OCI-LY7 (cell line): ENCODE data around the gene AOC3. TPM values are rescaled to one million over a fixed set of nuclear protein-coding genes. Genes with fewer than 3 reads are reported as not detected.
"Not testable (repeated sequence)": the region's sequence is repeated elsewhere in the genome, so short reads cannot be mapped to it uniquely, and the experiment has no call there.

Experiments
- BruUV-seq: library from RNA; stranded (reverse); fragments of 400-500 nt; replicated peaks from 2 replicates; lab custom pipeline; 2021; lab: Mats Ljungman, UMichigan
- CTCF ChIA-PET: fragments of 300-600 bp; sonication (Branson Sonifier 250); formaldehyde crosslinking; loops from one replicate; lab custom pipeline; 2022; ENCODE audit warnings: antibody characterized with exemption; ENCODE audit not compliant: unreplicated experiment; lab: Charles Lee
- POLR2A ChIA-PET: fragments of 300-600 bp; sonication (Branson Sonifier 250); formaldehyde crosslinking; loops from one replicate; lab custom pipeline; 2022; ENCODE audit warnings: antibody characterized with exemption; lab: Charles Lee
- DNase-seq: peaks from one replicate; pipeline ENCODE4 v3.0.0-alpha.2; 2015; ENCODE audit warnings: low spot score
- H2AFZ ChIP-seq: fragments of 200-600 bp; sonication (generic), shearing (Covaris generic); 2 replicates; pipeline ENCODE4 v1.6.1; 2014; ENCODE audit warnings: mild to moderate bottlenecking, antibody characterized with exemption, low read length, moderate library complexity
- H3K27ac ChIP-seq: fragments of 200-600 bp; sonication (generic); 2 replicates; pipeline ENCODE4 v1.5.1; 2014; ENCODE audit warnings: mixed run types, low read depth, mild to moderate bottlenecking, moderate library complexity, low read length, inconsistent platforms; ENCODE audit not compliant: poor library complexity, severe bottlenecking
- H3K36me3 ChIP-seq: fragments of 200-600 bp; sonication (generic); 2 replicates; pipeline ENCODE4 v1.6.1; 2014; ENCODE audit warnings: mild to moderate bottlenecking, antibody characterized with exemption, low read length, moderate library complexity, mixed read lengths; ENCODE audit not compliant: insufficient read depth
- H3K4me1 ChIP-seq: fragments of 200-600 bp; sonication (generic); 2 replicates; pipeline ENCODE4 v1.5.1; 2014; ENCODE audit warnings: mild to moderate bottlenecking, low read length; ENCODE audit not compliant: insufficient read depth, poor library complexity, severe bottlenecking
- H3K4me2 ChIP-seq: fragments of 200-600 bp; sonication (generic); 2 replicates; pipeline ENCODE4 v1.6.1; 2014; ENCODE audit warnings: mild to moderate bottlenecking, low read length
- H3K4me3 ChIP-seq: fragments of 200-600 bp; sonication (generic); 2 replicates; pipeline ENCODE4 v1.5.1; 2014; ENCODE audit warnings: mild to moderate bottlenecking, low read depth, low read length; ENCODE audit not compliant: poor library complexity, severe bottlenecking
- H3K79me2 ChIP-seq: fragments of 200-600 bp; sonication (generic); 2 replicates; pipeline ENCODE4 v1.6.1; 2016; ENCODE audit warnings: low read depth, mild to moderate bottlenecking, low read length, moderate library complexity, mixed read lengths; ENCODE audit not compliant: insufficient read depth
- H3K9me2 ChIP-seq: fragments of 200-600 bp; sonication (generic); 2 replicates; pipeline ENCODE4 v1.6.1; 2016; ENCODE audit warnings: mild to moderate bottlenecking, low read length, mixed read lengths; ENCODE audit not compliant: insufficient read depth
- H3K9me3 ChIP-seq: fragments of 200-600 bp; sonication (generic); 2 replicates; pipeline ENCODE4 v1.6.1; 2014; ENCODE audit warnings: mild to moderate bottlenecking, mixed run types, low read length, mixed read lengths
- H4K20me1 ChIP-seq: fragments of 200-600 bp; sonication (generic); 2 replicates; pipeline ENCODE4 v1.6.1; 2014; ENCODE audit warnings: mild to moderate bottlenecking, antibody characterized with exemption, low read length, moderate library complexity, mixed read lengths; ENCODE audit not compliant: insufficient read depth
- CTCF ChIP-seq: fragments of 200-600 bp; sonication (generic); conservative IDR thresholded peaks from 2 replicates; pipeline ENCODE4 v1.5.1; 2014; ENCODE audit warnings: mild to moderate bottlenecking, antibody characterized with exemption, low read length, moderate library complexity, mixed read lengths
- EZH2phosphoT487 ChIP-seq: fragments of 200-600 bp; sonication (generic); IDR thresholded peaks from 2 replicates; pipeline ENCODE4 v1.6.1; 2018; ENCODE audit warnings: low read depth, borderline replicate concordance, mild to moderate bottlenecking, mixed run types, antibody characterized with exemption, low read length, moderate library complexity, mixed read lengths
- intact Hi-C: fragments of 100-400 bp; cut with micrococcal nuclease; formaldehyde crosslinking; loops from one replicate; pipeline ENCODE4 v1.10.0; 2022; ENCODE audit not compliant: unreplicated experiment
- total RNA-seq, 2 experiments: library from RNA; depleted of rRNA in 1 of 2; stranded (reverse); fragments of >200 nt in 1 of 2; shearing (Covaris generic) in 1 of 2; gene quantifications; 2 replicates each; pipeline ENCODE4 v1.2.3, GENCODE V29; 2014 to 2022

Gene AOC3
- total RNA-seq, 2 experiments from 2014 or later: 0.73 to 2.5 TPM

GRCh38 chr17:42898147-42898811 is 47.3 kb downstream of the AOC3 start:
- Histone ChIP-seq H3K4me2 (no peak overlapping the region), H3K4me3 (no peak overlapping the region), H3K27ac (no peak overlapping the region), H3K79me2 (no peaks in the 10 kb centered on the region), H3K36me3 (no peaks in the 10 kb centered on the region), H4K20me1 (no peaks in the 10 kb centered on the region), H3K4me1 (peaks cover 2% of the 10 kb centered on the region), H2AFZ (no peak overlapping the region), H3K9me3 (no peaks in the 10 kb centered on the region), H3K9me2 (no peaks in the 10 kb centered on the region)
- TF ChIP-seq CTCF: no peak
- no peak for TF ChIP-seq EZH2phosphoT487
- POLR2A ChIA-PET: no interaction called here
- intact Hi-C loops: no loop called here
- CTCF ChIA-PET: no interaction called here
- no peak for DNase-seq
- BruUV-seq: no TSS peak

- BruUV-seq, H3K4me3 ChIP-seq, DNase-seq, H3K4me1 ChIP-seq, CTCF ChIA-PET, intact Hi-C loops, H3K79me2 ChIP-seq, H2AFZ ChIP-seq, H3K36me3 ChIP-seq, H3K27ac ChIP-seq, H3K9me3 ChIP-seq, H3K4me2 ChIP-seq, H4K20me1 ChIP-seq, H3K9me2 ChIP-seq: not testable (repeated sequence)
- POLR2A ChIA-PET: interaction anchor here (0.6 to 1.2 kb wide), 2 partner anchors 66 to 157 kb away, joined by 3 to 4 read pairs; no protein-coding TSS in a partner anchor
These were observed 49.0 kb downstream of the AOC3 start for GRCh38 chr17:42899981-42900380.

- DNase-seq: no peak
- Histone ChIP-seq H3K36me3 (no peaks in the 10 kb centered on the region), H3K27ac (no peak within 1 kb of the TSS), H3K9me2 (no peaks in the 10 kb centered on the region), H3K4me2 (no peak within 1 kb of the TSS), H3K79me2 (no peaks in the 10 kb centered on the region), H3K4me1 (no peaks in the 10 kb centered on the region), H2AFZ (no peak within 1 kb of the TSS), H4K20me1 (no peaks in the 10 kb centered on the region), H3K4me3 (no peak within 1 kb of the TSS), H3K9me3 (no peaks in the 10 kb centered on the region)
- ChIA-PET POLR2A (interaction anchor here (0.6 to 0.7 kb wide), 2 partner anchors 11 to 158 kb away, joined by 3 to 5 read pairs; no protein-coding TSS in a partner anchor), CTCF (no interaction called here)
- no TSS peak for BruUV-seq
- TF ChIP-seq CTCF (no peak), EZH2phosphoT487 (no peak)
- intact Hi-C loops: no loop called here
These were observed 49.7 kb downstream of the AOC3 start, which contains the start of gene G6PC1 for GRCh38 chr17:42900460-42901331. TSS of gene G6PC1 (plus strand) at chr17:42900799. CDS start at chr17:42900877, 78 bp downstream.
